RPMI8226 (cell line): ENCODE data around the gene EPHX1.

Experiments used
- DNase-seq: peaks from one replicate; pipeline ENCODE4 v3.0.0-alpha.2; 2015

Gene EPHX1

GRCh38 chr1:225866061-225866837 is 56.3 kb downstream of the EPHX1 start:
- DNase-seq = no peak

GRCh38 chr1:225866981-225867380 is 57.1 kb downstream of the EPHX1 start:
- DNase-seq = no peak

GRCh38 chr1:225868631-225869330 is 58.9 kb downstream of the EPHX1 start:
- no peak for DNase-seq

DNA sequence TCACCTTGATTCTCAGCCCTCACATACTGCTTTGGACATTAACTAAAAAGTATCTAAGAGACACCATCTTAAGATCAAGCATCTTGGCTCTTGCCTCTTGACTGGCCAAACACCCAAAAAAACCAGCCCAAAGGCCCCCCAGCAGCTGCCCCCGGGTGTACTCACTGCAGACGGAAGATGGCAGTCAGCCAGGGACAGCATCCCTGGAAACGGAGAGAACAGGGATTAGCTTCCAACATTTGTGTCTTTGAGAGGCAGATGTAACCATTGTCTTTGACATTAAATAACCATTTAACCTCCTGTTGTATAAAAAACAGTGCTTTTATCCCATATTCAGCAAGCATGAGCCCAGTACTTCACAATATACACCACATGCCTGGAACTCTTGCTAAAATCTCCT is 61.0 kb downstream of the EPHX1 start:
- no peak for DNase-seq

DNA sequence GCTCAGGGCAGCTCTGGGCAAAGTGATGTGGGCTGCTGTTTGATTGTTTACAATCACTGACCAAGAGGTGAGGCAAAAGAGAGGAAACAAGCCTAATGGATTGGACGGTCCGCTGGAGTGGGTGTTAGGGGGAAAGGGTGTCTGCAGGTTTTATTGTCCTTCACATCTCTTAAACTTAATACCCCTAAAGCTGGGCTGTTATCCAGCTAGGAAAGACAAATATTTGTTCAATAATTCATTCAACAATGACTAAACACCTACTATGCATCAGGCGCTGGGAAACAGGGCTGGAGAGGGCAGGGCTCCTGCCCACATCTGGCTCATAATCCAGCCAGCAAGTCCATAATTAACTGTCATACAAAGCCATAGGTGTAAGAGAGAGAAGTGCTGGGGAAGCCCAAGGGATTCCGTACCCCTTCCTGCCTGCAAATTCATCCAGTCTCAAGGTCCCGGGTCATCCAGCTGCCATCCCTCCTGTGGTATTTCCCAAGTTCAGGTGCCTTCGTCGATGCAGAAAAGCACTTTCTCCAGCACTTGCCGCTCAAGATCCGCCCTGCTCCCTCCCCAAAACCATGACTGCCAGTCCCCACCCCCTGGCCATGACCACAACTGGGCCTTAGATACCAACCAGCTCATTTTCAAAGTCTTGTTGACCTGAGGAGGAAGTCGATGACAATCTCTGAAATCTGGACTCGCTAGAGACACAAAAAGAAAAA is 61.6 kb downstream of the EPHX1 start:
- DNase-seq = no peak

DNA sequence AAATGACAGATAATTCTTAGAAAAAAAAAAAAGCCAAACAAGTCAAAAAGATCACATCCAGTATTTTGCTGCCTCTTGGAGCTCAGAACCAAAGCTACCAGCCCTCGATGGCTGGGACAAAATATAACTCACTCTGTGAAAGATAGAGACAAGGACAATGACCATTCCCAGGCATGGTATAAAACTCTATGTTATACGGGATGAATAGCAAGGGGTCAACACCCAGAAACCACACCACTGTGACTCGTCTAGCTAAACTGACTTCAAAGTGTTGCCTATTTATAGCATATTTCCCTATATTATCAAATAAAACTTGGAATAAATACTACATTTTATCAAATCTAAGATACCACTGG is 62.1 kb downstream of the EPHX1 start:
- no peak for DNase-seq

GRCh38 chr1:225873281-225873850 is 63.4 kb downstream of the EPHX1 start:
- no peak for DNase-seq

- DNase-seq = no peak
Measured at GRCh38 chr1:225874431-225874830, 64.5 kb downstream of the EPHX1 start.

DNA sequence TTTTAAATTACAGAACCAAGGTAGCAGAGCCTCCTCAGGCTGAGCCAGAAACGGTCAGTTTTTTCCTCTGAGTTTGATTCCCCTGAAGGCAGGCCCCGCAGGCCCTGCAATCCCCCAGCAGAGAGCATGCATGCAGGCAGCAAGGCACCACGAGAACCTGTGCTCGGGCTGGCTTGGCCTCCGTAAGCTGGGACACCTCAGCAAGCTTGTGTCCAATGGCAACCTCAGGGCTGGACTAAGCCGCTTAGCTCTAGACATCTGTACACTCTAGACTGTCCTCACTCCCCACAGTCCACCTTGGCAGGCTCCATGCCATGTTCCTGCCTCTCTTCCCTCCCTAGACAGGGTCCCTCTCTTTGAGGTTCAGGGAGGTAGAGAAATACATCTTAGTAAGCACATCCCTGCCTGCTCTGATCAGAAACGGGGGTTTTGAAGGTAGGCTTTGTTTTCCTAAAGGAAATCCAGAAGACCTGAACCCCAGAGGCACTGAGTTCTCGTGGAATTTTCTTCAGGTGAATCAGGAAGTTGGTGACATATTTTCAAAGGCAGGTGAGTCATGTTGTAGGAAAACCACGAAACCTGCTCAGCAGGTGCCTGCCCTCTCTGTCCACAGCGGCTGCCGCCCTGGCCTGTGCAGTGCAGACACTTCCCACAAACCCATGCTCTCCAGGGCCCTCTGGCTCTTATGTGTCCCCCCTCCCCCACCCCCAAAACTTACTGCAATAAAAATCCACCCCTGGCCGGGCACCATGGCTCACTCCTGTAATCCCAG is 65.3 kb downstream of the EPHX1 start:
- peak; percentile 61 for DNase-seq

GRCh38 chr1:225876900-225877510 is 67.1 kb downstream of the EPHX1 start:
- DNase-seq = no peak

GRCh38 chr1:225877580-225877979 is 67.7 kb downstream of the EPHX1 start:
- peak; percentile 47 for DNase-seq

DNA sequence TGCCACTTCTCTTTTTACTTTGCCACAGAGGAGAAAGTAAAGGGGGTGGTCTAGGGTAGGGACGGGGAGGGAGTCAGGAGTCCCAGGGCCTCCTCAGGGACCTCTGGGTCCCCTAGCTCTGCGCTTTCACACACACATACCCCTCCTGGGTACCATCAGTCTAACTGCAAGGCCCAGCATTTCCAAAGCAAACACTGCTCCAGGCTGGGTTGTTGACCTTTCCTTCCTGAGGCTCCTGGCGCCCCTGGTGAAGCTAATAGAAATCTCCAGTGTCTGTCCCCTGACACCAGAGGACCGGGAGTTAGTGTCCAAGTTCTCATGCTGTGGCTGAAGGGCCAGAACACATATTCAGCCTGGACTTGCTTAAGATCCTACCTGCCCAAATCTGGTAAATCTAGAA is 68.4 kb downstream of the EPHX1 start:
- DNase-seq = no peak

GRCh38 chr1:225879521-225880221 is 69.7 kb downstream of the EPHX1 start:
- peak; percentile 95 for DNase-seq

DNA sequence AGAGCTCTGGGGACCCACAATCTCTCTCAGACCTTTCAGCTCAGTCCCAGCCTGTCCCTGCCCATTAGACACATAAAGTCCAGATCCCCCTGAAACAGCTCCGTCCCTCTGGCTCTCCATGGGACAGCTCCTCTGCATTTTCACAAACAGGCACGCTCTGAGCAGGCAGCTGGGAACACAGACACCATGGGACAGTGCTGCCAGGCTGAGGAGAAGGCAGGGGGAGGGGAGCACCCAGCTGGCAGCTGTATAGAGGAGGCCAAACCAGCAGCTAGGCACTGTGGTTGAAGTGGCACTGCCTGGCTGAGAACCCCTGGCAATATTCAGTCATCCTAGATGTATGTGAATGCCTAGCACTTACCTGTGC is 70.3 kb downstream of the EPHX1 start:
- DNase-seq = peak; percentile 80

- peak; percentile 51 for DNase-seq
Measured at GRCh38 chr1:225880636-225881035, 70.7 kb downstream of the EPHX1 start.

DNA sequence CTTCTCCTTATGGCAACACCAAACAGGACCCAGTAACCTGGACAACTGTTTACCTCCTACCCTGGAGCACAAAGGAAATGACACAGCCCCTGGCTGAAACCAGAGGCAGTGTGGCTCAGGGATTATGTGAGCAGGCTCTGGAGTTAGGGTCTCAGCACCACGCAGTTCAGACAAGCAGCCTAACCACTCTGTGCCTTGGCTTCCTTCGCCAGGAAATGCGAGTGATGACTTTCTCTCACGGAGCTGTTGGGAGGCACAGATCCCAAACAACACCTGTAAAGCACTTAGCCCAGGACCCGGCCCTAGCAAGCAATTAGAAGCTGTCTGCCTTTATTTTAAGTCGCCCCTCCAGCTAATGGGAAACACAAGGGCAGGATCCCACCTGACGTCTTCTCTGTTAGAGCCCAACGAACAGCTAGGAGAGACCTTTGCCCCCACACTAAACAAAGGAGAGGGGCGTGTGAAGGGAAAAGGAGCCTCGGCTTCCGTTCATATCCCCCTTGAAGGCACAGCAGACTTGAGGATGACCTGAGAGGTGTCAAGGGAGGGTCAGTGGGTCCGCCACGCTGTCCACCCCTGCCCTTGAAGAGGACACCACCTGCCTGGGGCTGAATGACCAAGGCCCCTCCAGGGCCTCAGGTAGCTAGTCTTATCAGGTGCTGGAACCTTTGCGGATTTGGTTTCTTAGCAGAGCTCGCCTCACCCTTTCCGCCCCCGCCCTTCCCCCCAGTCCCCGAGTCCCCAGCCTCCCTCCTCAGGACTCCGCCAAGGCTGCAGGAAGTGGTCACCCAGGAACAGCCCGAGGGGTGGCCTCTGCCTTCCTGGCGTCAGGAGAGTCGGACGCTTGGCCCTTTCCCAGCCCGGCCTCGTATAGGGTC is 71.4 kb downstream of the EPHX1 start:
- DNase-seq = peak; percentile 81

DNA sequence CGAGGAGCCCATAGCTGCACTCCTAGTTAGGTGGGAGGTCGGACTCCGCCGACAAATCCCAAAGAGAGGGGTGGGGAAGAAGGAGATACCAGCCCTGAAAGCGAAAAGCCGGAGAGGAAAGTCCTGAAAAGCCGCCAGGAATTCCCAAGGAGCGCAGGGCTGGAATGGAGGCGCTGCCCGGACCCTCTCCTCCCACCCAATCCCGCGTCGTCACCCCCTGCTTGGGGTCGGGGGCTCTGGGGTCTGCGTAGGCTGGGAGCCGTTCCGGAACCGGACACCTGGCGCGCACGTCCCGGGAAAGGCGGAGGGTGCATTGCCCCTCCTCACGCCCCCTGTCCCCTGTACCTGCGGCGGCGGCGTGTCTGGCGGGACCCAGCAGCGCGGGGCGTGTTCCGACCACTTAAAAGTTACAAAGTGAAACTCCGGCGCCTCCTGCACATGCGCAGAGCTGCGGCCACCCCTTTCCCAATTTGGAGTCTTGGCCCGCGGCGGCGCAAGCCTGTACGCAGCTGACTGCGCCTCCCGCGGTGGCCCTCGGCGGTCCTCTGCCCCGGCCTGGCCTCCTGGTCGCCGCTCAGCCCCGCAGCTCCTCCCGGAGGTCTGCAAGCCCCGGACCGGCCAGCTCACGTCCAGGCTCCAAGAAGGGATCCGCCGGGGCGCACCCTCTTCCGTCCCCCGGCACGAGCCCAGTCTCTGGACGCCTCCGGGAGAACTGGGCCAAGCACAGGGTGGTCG is 72.2 kb downstream of the EPHX1 start, which contains the start of gene TMEM63A:
TSS of gene TMEM63A (minus strand) at position 422 of the 735 bp plus-strand sequence. CDS start 4,800 bp downstream, outside the sequence.
- peak; percentile 98 for DNase-seq

DNA sequence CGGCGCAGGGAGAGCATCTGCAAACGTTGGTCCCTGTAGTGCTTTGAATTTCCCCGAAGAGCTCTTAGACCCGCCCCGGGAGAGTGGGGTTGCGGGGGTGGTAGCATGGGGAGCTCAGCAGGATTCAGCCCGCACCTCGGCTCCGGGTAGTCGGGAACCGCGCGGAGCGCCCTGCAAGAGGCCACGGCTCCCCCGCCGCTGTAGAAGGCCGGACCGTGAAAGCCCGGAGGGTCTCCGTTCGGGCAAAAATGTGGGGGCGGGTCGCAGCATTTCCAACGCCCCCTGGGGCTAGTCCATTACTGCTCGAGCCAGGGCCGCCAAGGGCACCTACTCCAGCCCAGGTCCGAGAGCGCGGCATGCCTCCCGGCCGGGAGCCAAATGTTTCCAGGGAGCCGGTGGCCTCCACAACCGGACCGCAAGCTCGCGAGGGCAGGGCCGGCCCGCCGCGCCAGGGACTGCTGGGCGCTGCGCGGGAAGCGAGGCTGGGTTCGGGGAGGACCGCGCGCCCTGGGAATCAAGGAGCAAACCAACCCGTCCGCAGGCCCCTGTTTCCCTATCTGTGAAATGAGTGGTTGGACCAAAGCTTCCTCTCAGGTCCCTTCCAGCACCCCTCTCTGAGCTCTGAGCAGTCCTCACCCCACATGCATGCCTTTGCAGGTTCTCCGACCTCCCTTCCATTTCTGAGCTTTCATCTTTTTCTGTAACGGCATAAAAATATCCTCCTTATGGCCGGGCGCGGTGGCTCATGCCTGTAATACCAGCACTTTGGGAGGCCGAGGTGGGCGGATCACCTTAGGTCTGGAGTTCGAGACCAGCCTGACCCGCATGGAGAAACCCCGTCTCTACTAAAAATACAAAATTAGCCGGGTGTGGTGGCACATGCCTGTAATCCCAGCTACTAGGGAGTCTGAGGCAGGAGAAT is 73.0 kb downstream of the EPHX1 start:
- DNase-seq = peak; percentile 57
